ENCODE measurements around the gene NRG2. TPM values are rescaled to one million over a fixed set of nuclear protein-coding genes. Genes with fewer than 3 reads are reported as not detected.

The NRG2 gene
- total and polyA plus RNA-seq, 2 donors (not counting 3 experiments of a cell fraction or from before 2014, with no cell fraction given), result 0.26 to 0.42 TPM

- Histone ChIP-seq H3K36me3 (ENCODE audit: control insufficient read depth in 2 of 2, extremely low read depth in 1 of 2, insufficient read depth in 2 of 2, low read length in 2 of 2) (no peaks in the 10 kb centered on the region), H3K9me1 (replicated peaks; ENCODE audit: control insufficient read depth, extremely low read depth, insufficient read depth, low read length) (no peaks in the 10 kb centered on the region), H3K9ac (replicated peaks; ENCODE audit: extremely low read depth, insufficient read depth, low read length) (no peak overlapping the region), H2AFZ (ENCODE audit: low read depth, low read length) (no peak overlapping the region), H4K20me1 (replicated peaks; ENCODE audit: control insufficient read depth, extremely low read depth, insufficient read depth, low read length) (no peaks in the 10 kb centered on the region), H3K4me3 (replicated peaks in 1 of 3; ENCODE audit: insufficient read depth in 1 of 3, low read depth in 1 of 3, low read length in 3 of 3) (no peak overlapping the region), H3K27me3 (ENCODE audit: control insufficient read depth in 2 of 2, insufficient read depth in 2 of 2, low read length in 2 of 2) (peaks cover 11 to 20% of the 10 kb centered on the region in 2 experiments), H3K9me3 (replicated peaks; ENCODE audit: control insufficient read depth, insufficient read depth, low read length) (no peaks in the 10 kb centered on the region), H3K27ac (ENCODE audit: insufficient read depth, low read depth, low read length) (no peak overlapping the region), H3K4me2 (ENCODE audit: insufficient read depth, low read length) (no peak overlapping the region), H3K4me1 (ENCODE audit: control insufficient read depth, extremely low read depth, insufficient read depth, low read length) (no peaks in the 10 kb centered on the region), H3K79me2 (ENCODE audit: control insufficient read depth, insufficient read depth, low read length) (no peaks in the 10 kb centered on the region)
- dilution Hi-C loops (cut with MboI; ENCODE audit: extremely low pct_ligation_motif_present, low sequenced_read_pairs), result no loop called here
- no peak for FAIRE-seq
- BruUV-seq (replicated peaks), result no TSS peak
- intact Hi-C loops (cut with micrococcal nuclease), result no loop called here
- no peak for TF ChIP-seq POLR2A (IDR thresholded peaks at IDR 0.05; ENCODE audit: low read depth, low read length)
- no peak for DNase-seq (ENCODE audit: low read depth, low spot score)
- POLR2A ChIA-PET, result no interaction called here
- CTCF ChIA-PET, result interaction anchor here (1.2 to 1.5 kb wide), 2 partner anchors 10 to 174 kb away, joined by 3 to 4 read pairs; no protein-coding TSS in a partner anchor
Measured at GRCh38 chr5:139960723-139961383, 82.2 kb downstream of the NRG2 start.

- FAIRE-seq, result no peak
- H3K9ac ChIP-seq (replicated peaks; ENCODE audit: extremely low read depth, insufficient read depth, low read length), result no peak overlapping the region
- no peak overlapping the region for H3K4me2 ChIP-seq (ENCODE audit: insufficient read depth, low read length)
- no peaks in the 10 kb centered on the region for H3K79me2 ChIP-seq (ENCODE audit: control insufficient read depth, insufficient read depth, low read length)
- H3K27ac ChIP-seq (ENCODE audit: insufficient read depth, low read depth, low read length), result no peak overlapping the region
- no peaks in the 10 kb centered on the region for H3K9me1 ChIP-seq (replicated peaks; ENCODE audit: control insufficient read depth, extremely low read depth, insufficient read depth, low read length)
- H3K9me3 ChIP-seq (replicated peaks; ENCODE audit: control insufficient read depth, insufficient read depth, low read length), result no peaks in the 10 kb centered on the region
- TF ChIP-seq FOS (IDR thresholded peaks at IDR 0.05; ENCODE audit: borderline replicate concordance, insufficient read depth, low read length) (no peak), POLR2AphosphoS5 (IDR thresholded peaks at IDR 0.05; ENCODE audit: insufficient read depth, low read depth, low read length) (no peak), EZH2 (IDR thresholded peaks at IDR 0.05; ENCODE audit: borderline replicate concordance, low read depth, low read length, severe bottlenecking) (no peak), POLR2A (IDR thresholded peaks at IDR 0.05; ENCODE audit: low read depth, low read length) (no peak), JUN (IDR thresholded peaks at IDR 0.05; ENCODE audit: borderline replicate concordance, insufficient read depth, insufficient read length, low read depth) (no peak), CTCF (IDR thresholded peaks at IDR 0.05; ENCODE audit: extremely low read depth in 1 of 2, insufficient read depth in 1 of 2, low read depth in 1 of 2, low read length in 2 of 2) (no peak), GATA2 (IDR thresholded peaks at IDR 0.05; ENCODE audit: insufficient read depth, insufficient read length, low read depth, low read length) (no peak), MAX (IDR thresholded peaks at IDR 0.05; ENCODE audit: insufficient read depth, insufficient read length) (no peak), MYC (IDR thresholded peaks at IDR 0.05; ENCODE audit: low read depth, low read length) (no peak)
- H3K4me1 ChIP-seq (ENCODE audit: control insufficient read depth, extremely low read depth, insufficient read depth, low read length), result no peaks in the 10 kb centered on the region
- H2AFZ ChIP-seq (ENCODE audit: low read depth, low read length), result no peak overlapping the region
- no peak for DNase-seq (ENCODE audit: low read depth, low spot score)
- intact Hi-C loops (cut with micrococcal nuclease), result no loop called here
- H4K20me1 ChIP-seq (replicated peaks; ENCODE audit: control insufficient read depth, extremely low read depth, insufficient read depth, low read length), result no peaks in the 10 kb centered on the region
- ChIA-PET POLR2A (no interaction called here), CTCF (interaction anchor here (1.9 kb wide), 1 partner anchor 10 kb away, joined by 14 read pairs; no protein-coding TSS in a partner anchor)
- no peaks in the 10 kb centered on the region for H3K36me3 ChIP-seq (ENCODE audit: control insufficient read depth in 2 of 2, extremely low read depth in 1 of 2, insufficient read depth in 2 of 2, low read length in 2 of 2)
- H3K27me3 ChIP-seq (ENCODE audit: control insufficient read depth in 2 of 2, insufficient read depth in 2 of 2, low read length in 2 of 2), result peaks cover 12 to 17% of the 10 kb centered on the region in 2 experiments
- BruUV-seq (replicated peaks), result no TSS peak
- dilution Hi-C loops (cut with MboI; ENCODE audit: extremely low pct_ligation_motif_present, low sequenced_read_pairs), result no loop called here
- H3K4me3 ChIP-seq (replicated peaks in 1 of 3; ENCODE audit: insufficient read depth in 1 of 3, low read depth in 1 of 3, low read length in 3 of 3), result no peak overlapping the region
Measured at GRCh38 chr5:139958432-139959148, 84.5 kb downstream of the NRG2 start.

Data from endothelial cell of umbilical vein (primary cell).